GM18520 (cell line): ENCODE measurements around the gene NBPF20.
"Not testable (repeated sequence)": the region's sequence is repeated elsewhere in the genome, so short reads cannot be mapped to it uniquely, and the experiment has no call there.

ENCODE experiments used
- ATAC-seq: cut with Tn5 transposase; IDR thresholded peaks from one replicate; pipeline ENCODE4 v1.9.1; 2021; ENCODE audit not compliant: unreplicated experiment

NBPF20 gene, protein sequence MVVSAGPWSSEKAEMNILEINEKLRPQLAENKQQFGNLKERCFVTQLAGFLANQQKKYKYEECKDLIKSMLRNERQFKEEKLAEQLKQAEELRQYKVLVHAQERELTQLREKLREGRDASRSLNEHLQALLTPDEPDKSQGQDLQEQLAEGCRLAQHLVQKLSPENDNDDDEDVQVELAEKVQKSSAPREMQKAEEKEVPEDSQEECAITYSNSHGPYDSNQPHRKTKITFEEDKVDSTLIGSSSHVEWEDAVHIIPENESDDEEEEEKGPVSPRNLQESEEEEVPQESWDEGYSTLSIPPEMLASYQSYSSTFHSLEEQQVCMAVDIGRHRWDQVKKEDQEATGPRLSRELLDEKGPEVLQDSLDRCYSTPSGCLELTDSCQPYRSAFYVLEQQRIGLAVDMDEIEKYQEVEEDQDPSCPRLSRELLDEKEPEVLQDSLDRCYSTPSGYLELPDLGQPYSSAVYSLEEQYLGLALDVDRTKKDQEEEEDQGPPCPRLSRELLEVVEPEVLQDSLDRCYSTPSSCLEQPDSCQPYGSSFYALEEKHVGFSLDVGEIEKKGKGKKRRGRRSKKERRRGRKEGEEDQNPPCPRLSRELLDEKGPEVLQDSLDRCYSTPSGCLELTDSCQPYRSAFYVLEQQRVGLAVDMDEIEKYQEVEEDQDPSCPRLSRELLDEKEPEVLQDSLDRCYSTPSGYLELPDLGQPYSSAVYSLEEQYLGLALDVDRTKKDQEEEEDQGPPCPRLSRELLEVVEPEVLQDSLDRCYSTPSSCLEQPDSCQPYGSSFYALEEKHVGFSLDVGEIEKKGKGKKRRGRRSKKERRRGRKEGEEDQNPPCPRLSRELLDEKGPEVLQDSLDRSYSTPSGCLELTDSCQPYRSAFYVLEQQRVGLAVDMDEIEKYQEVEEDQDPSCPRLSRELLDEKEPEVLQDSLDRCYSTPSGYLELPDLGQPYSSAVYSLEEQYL (N-terminal part only)

DNA sequence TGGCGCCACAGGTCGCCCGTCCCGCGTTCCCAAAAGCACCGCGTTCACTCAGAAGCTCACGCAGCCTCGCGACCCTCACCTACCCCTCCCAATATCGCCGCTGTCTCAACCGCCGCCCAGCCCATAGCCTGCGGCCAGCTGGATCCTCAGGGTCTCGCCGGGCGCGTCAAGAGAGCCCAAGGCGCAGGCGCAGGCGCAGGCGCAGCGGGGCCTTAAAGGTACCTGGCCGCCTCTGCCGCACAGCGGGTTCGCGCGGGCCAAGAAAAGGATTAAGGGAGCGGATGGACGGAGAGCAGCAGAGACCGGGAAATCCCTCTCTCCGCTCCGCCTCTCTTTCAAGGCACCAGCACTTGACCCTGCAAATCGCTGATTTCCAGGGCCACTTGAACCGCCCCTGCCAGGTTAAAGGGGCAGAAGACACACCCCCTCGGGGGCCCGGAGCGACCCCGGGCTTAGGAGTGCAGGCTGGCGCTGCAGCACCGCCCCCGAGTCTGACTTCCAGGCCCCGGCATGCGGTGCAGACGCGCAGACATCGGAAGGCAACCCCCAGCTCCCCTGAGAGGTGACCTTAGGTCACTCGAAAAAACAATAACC, at the start of gene NBPF20:
NBPF20 (minus strand) TSS at position 168 of the 594 bp plus-strand sequence. CDS start 20,331 bp downstream, outside the sequence.
- ATAC-seq = peak; percentile 95

DNA sequence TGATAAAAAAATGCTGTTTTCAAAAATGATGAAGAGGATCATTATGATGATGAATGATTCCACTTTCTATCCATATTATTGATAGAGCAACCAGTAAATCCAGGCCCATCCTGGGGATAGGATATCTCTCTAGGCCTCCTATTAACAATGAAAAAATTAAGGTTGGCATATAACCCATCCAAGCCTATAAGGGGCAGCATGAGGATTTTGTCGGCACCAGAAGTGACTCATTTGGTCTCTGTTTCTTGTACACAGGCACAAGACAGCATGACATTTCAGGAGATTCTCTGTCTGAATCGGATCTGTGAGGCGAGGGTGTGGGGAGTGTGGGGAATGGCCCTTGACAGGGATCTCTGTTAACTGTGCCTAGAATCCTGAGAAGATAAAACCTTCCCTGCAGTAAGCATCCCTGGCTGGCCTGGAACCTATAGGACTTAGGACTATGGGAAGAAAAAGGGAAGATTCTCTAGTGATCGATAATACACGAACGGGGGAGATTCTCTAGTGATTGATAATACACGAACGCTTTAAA, 49.5 kb upstream of the NBPF20 start:
- ATAC-seq = not testable (repeated sequence)

DNA sequence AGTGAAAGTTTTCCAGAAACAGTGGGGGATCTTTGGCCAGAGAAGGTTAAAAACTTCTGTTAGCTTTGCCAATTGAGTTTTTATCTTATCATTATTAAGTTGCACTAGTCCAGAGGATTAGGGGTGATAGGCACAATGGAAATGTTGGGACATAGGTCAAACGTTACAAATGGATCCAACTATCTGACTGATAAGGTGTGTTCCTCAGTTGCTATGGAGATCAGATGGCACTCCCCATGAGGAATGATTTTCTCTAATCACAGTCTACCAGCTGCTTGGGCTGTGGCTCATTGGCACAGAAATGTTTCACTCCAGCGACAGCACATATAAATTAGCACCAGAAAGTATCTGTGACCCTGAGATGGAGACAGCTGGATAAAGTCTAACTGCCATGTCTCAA, 47.3 kb upstream of the NBPF20 start:
- ATAC-seq = not testable (repeated sequence)

DNA sequence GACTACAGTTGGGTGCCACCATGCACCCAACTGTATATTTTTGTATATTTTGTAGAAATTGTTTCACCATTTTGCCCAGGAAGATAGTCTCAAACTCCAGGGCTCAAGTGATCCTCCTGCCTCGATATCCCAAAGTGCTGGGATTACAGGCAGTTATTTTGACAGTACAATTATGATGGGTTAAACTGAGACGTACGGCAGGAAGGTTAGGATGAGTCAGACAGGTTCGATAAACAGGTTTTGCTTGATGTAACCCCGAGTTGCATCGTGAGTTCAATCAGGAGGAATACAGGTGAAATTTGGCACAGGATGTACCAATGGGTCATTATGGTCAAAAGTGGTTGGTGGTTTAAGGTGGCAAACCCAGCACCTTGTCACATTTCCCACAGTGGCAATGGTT, 46.0 kb upstream of the NBPF20 start:
- not testable (repeated sequence) for ATAC-seq

DNA sequence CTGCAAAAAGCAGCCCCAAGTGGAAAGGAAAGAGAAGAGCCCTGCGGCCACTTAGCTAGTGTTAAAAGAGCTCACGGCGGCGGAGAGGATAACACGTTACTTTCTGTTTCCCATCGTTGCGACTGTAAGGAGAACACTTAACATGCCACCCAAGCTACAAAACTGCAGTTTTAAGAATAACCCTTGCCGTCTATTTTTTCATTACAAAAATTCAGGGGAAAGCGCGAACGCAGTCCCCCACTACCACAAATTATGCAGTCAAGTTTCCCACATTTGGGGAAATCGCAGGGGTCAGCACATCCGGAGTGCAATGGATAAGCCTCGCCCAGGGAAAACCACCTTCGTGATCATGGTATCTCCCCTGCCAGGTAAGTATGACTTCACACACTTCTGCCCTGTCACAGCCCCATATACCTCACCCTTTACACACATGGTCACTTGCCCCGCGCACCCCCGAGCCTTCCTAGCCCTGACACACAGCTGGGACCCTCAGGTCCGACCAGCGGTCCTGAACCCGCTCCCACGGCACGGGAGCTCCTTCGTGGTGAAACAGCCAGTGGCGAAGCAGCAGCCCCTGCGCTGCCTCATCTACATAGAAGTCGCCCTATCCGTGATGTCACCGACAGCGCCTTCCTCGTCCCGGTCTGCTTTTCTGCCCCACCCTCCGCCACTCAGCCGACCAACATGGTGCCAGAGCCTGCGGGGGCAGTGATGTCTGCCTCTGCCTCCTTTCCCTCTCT, 40.2 kb upstream of the NBPF20 start:
- peak; percentile 71 for ATAC-seq

DNA sequence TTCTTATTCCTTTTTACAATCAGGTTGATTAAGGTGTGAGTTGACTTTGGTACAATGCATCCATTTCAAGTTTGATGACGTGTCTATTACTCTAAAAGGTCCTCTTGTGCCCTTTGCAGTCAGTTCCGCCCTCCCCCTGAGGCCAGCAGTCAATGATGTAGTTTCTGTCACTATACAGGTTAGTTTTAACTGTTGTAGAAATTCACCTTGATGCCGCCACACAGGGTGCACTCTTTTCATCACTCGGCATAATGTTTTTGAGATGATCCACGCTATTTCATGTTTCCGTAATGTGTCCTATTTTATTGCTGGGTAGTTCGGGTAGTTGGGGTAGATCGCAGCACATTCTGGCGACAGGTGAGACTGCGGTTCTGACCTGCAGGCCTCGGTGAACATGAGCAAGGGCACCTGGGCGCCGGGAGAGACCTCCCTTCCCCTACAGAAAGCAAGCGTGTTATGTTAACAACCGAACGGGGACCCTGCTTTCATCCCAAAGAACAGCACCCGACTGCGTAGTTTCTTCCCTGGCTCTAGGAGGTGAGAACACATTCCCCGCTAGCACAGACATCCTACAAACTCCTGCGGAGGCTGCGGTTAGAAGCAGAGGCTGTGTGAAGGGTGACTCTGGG, 39.4 kb upstream of the NBPF20 start:
- ATAC-seq = peak; percentile 7

DNA sequence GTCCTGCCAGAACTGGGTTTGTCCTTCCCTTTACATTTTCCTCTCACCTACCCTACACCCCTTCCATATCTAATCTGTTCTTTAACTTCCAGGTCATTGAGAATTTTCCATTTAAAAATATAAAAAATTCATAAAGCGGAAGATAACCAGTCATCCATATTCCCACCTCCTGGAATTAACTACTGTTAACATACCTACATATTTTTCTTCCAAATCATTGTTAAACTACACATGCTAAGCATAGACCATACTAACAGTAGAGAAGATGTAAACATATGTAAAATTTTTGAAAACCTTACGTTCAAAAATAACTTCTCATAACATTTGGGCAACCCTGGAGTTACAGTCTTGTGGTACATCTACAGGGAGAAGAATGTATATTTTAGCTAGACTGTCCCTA, 38.6 kb upstream of the NBPF20 start:
- not testable (repeated sequence) for ATAC-seq

DNA sequence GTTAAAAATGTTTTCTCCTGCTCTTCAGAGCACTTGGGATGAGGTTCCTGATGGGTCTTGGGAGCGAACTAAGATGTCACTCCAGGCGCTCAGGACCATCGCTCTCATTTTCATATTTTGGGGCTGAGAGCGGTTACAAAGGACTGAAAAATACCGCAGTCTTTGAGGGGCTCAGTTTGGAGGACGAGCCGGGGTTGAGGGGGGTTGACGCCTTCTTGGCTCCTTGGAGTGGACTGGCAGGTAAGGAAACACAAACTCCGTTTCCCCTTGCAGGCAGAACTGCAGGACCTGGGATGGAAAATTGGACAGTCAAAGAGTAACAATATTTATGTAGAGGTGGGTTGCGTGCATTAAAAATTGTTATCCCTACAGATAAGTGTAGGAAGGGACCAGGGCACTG, 35.3 kb upstream of the NBPF20 start:
- not testable (repeated sequence) for ATAC-seq

DNA sequence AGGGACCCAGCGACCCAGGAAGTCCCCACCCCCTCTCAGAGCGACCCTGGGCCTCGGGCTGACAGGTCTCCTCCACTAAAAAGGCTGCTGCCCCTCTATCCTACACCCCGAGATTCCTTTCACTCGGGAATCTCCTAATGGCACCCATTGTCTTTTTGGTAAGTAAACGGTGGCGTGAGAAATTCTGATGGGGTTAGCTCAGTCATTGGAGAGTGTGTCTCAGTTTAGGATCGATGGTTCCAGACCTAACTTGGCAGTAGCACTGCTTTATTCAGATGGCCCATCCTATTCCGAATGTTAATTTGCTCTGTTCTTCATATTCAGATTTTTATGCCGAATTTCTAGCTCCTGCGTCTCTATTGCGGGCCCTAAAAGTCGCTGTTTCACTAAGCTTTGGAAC, 34.6 kb upstream of the NBPF20 start:
- not testable (repeated sequence) for ATAC-seq

DNA sequence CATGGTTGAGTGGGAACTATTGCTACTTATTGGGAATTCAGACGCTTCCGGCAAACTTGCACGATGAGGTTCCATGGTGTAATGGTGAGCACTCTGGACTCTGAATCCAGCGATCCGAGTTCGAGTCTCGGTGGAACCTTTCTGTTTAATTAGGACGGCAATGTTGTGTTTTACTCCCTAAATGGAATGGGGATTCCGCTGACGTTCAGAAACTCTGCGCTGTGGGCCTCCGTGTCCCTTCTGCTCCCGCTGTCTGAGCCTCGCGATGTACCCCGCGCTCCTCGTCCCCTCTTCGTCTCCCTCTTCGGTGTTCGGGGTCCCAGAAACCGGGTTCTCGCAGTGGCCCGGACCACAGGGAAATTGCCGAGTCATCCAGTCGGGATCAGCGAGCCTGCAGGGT, 34.2 kb upstream of the NBPF20 start:
- ATAC-seq = not testable (repeated sequence)

DNA sequence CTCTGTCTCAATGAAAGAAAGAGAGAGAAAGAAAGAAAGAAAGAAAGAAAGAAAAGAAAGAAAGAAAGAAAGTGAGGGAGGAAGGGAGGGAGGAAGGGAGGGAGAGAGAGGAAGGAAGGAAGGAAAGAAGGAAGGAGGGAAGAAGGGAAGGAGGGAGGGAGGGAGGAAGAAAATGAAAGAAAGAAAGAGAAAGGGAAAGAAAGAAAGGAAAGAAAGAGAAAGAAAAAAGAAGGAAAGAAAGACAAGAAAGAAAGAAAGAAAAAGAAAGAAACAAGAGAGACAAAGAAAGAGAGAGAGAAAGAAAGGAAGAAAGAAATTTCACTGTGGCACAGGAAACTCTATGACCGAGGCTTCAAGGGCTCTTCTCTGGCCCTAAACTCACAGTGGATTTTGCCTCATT, 33.7 kb upstream of the NBPF20 start:
- not testable (repeated sequence) for ATAC-seq

DNA sequence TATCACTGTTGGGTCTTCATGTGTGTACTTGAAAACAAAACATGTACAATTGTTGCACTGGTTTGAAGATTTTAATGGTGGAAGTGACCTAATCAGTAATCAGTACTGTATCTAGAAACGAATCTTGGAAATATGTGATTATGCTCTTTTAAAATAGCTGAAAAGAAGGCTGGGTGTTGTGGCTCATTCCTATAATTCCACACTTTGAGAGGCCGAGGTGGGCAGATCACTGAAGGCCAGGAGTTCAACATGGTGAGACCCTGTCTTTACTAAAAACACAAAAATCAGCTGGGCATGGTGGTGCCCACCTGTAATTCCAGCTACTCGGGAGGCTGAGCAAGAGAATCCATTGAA, 29.4 kb upstream of the NBPF20 start:
- not testable (repeated sequence) for ATAC-seq

DNA sequence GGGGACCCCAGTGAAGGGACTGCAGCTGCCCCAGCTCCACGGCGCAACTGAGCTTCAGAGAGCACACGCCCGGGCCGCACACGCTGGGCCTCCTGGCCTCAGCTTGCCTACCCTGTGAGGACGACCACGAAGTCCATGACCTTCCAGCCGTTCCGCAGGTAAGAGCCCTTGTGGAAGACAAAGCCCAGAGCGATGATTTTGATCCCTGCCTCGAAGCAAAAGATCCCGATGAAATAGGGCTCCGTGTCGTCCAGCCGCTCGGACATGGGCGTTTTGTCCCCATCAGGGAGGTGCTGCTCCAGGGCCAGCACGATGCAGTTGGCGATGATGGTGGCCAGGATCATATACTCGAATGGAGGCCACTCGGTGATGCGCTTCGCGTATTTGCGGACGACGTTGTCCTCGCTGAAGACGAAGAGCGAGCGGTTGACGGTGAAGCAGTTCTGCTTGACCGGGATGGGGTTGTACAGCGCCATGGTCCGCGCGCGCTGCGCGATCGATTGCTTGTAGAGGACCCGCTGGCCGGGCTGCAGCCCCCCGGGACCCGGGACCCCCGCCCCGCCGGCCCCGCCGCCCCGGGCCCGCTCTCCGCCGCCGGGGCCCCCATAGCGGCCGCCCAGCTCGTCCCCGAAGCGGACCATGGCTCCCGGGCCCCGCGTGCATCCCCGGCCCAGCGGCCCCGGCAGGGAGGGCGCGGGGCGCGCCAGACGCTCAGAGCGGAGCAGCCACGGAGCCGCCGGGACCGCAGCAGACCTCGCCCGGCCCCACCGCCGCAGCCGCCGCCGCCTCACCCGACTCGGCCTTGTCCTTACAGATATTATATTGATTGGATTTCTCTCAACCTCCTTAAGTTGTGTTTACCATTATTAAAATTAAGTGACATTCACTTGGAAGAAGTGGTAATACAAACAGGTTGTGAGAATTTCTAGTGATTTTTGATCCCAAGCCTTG, 28.7 kb upstream of the NBPF20 start:
- not testable (repeated sequence) for ATAC-seq

DNA sequence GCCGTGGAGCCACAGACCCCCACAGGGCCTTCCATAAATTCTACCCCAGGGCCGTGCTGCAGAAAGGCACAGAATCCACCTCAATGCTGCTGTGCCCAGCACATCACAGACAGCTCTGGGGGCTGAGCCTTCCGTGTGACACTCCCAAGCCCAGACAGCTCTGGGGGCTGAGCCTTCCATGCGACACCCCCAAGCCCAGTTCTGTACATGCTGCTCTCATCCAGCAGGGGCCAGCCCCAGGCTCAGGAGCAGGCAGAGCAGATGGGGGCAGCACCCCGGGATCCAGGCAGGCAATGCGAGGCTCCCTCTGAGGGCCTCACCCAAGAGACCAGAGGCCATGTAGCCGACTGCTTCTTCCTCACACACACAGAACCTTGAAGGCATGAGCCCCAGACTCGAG, 27.1 kb upstream of the NBPF20 start:
- ATAC-seq = not testable (repeated sequence)

DNA sequence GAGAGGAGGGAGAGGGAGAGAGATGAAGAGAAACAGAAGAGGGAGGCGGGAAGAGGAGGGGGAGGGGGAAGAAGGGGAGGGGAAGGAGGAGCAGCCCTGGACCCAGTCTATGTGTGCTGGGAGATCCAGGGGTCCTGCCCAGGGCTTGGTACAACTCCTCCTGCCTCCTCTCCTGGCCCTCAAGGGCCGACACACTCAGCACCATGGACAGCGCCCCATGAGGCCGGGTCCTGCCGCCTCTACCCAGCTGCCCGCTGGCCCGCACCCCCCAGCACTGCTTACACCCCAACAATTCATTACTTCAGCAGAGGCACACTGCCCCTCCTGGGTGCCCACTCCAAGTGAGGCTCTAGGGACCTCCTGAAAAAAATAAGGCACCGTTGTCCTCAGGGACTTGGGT, 26.5 kb upstream of the NBPF20 start:
- ATAC-seq = not testable (repeated sequence)

DNA sequence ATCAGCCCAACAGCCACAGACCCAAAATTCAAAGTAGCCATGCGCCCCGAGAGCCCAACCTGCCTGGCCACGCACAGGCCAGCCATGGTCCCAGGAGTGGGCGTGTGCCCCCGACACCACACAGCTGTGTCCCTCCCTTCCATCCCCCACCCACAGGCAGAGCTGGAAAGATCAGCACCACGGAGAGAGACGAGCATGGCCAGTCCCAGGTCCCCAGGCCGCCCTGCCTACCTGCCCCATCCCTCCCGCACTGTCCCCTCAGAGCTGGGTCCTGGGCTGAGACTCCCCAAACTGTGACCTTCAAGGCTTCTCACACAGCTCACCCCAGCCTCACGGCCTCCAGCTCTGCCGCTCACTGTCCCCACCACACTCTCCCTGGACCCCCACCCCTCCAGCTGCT, 19.8 kb upstream of the NBPF20 start:
- ATAC-seq = not testable (repeated sequence)

DNA sequence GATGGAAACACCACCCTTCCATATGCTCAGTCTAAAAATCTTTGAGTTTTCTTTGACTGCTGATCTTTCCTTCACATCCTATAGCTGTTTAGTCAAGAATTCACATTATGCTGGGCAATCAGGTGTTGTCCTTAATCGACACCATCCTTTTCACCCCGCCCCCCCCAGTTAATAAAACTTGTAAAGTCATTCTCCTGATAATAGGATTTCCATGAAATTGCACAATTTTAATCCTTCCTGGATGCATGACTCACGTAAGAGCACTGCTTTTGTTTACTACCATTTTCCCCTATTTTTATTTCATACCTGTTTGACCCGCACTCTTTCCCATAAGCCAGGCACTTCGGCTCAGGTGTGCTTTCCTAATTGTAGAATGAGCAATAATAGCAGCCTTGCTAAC, 16.9 kb upstream of the NBPF20 start:
- not testable (repeated sequence) for ATAC-seq

DNA sequence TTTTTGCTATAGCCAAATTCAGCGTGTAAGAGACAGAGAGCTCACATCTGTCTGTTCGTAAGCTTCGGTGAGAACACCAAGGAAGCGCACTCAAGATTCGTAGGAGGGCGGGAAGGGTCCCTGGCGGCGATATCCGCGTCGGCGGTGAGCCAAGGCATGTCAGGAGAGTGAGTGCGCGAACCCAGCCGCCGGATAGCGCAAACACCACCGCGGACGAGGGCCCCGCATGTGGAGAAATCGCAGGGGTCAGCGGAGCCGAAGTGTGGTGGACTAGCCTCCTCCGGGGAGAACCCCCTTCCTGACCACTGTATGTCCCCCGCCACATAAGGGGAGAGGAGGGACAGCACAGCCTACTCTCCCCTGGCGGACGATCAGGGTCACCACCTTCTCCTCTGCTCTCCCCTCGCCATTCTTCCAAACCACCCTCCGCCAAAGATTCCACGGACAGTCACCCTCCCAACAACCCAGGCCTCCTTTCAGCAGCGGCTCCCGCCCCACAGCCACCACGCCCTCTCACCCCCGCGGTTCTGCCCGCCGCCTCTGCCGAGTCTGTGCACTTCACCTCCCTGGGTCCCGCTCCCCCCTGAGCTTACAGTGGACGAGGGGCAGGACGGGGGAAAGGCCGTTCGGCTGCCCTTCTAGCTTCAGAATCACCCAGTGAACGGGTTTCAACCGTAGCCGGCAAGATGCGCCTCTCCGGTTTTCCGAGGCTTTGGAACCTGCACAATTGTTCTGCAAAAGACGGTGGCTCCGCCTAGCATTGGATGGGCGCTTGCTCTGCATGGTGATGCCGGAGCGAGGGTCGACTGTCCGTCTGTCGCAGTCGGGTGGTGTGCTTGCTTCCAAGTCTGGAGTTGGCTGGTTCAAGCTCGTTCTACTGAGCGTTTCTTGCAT, 6.2 kb upstream of the NBPF20 start:
- not testable (repeated sequence) for ATAC-seq
